Measurements from ENCODE around the gene SPEN.

GRCh38 chr1:15882665-15883064 lies 35.2 kb downstream of the SPEN start:
- TF ChIP-seq CTCF (IDR thresholded peaks at IDR 0.05; ENCODE audit: poor library complexity, severe bottlenecking): no peak
- no peak for TF ChIP-seq POLR2AphosphoS5 (IDR thresholded peaks at IDR 0.05)
- no peak for TF ChIP-seq EZH2 (IDR thresholded peaks at IDR 0.05; ENCODE audit: borderline replicate concordance, insufficient read depth, low read length, poor library complexity, severe bottlenecking)
- TF ChIP-seq REST (IDR thresholded peaks at IDR 0.05; ENCODE audit: borderline replicate concordance): no peak
- no peak for TF ChIP-seq SMC3 (conservative IDR thresholded peaks at IDR 0.05; ENCODE audit: poor library complexity)
- no peak for TF ChIP-seq RAD21 (conservative IDR thresholded peaks at IDR 0.05)
- no peak for TF ChIP-seq MXI1 (conservative IDR thresholded peaks at IDR 0.05; ENCODE audit: poor library complexity, severe bottlenecking)
- TF ChIP-seq EP300 (conservative IDR thresholded peaks at IDR 0.05; ENCODE audit: poor library complexity, severe bottlenecking): no peak

All from neural cell (in vitro differentiated cells).